HG03135 (cell line): ENCODE data around the gene FAM78B.

Experiments used
- ATAC-seq: cut with Tn5 transposase; IDR thresholded peaks from one replicate; pipeline ENCODE4 v1.9.1; 2021; ENCODE audit warnings: mild to moderate bottlenecking, moderate library complexity; ENCODE audit not compliant: unreplicated experiment

The FAM78B gene, protein sequence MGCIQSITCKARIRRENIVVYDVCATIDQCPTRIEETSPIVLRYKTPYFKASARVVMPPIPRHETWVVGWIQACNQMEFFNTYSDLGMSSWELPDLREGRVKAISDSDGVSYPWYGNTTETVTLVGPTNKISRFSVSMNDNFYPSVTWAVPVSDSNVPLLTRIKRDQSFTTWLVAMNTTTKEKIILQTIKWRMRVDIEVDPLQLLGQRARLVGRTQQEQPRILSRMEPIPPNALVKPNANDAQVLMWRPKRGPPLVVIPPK

DNA sequence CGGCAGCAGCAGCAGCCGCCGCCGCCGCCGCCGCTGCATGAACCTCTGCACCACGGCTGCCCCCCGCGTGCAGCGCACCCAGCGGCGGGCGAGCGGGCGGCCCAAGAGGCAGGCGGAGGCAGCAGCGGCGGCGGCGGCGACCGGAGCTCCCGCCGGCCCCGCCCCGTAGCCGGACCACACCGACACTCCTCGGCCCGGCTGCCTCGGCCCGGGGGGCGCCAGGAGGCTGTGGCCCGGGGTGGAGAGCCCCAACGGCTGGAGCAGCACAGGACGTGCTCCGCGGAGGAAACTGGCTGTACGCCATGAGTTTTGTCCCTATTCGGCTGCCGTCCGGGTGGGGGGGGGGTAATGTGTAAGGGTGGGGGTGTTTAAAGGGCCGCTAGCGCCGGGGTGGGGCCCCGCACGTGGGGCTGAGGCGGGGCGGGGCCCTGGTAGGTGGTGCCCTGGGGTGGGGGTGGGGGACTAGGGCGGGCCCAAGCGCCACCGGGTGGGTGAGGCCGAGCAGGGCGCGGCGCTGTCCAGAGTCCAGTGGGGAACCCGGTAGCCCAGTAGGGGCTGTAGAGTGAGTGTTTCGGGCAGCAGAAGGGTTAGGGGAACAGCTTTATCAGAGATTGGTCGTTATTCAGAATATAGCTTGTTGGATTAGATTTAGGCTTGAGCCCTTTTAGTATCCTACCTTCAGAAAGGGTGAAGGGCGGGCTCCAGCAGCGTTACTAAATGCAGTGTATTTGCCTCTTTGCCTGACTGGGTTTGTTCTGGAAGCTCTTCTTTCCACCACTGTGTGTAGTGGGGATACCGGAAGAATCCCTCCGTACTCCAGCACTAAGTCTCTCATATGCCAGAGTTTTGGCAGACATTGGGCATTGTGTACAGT lies at the start of gene FAM78B:
FAM78B (minus strand) TSS at position 304 of the 874 bp plus-strand sequence. CDS start 753 bp downstream, outside the sequence.
- peak; percentile 49 for ATAC-seq

DNA sequence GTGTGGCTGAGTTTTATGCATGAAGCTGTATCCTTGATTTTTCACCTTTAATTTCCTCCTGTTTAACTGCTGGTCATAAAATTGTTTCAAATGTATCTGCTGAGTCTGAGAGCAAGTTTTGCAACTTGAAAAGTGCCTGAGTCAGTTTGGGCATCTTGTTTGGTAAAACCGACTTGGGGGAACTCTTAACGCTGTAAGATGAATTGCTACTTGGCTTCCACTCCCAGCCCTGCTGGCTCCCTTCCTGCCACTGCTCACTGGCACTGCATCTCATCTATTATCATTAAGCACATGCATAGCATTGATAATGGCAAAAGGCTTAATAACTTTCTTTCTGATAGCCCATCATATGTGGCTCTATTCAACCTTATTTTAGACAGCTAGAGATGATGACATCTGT lies 35.7 kb upstream of the FAM78B start:
- ATAC-seq, result no peak

DNA sequence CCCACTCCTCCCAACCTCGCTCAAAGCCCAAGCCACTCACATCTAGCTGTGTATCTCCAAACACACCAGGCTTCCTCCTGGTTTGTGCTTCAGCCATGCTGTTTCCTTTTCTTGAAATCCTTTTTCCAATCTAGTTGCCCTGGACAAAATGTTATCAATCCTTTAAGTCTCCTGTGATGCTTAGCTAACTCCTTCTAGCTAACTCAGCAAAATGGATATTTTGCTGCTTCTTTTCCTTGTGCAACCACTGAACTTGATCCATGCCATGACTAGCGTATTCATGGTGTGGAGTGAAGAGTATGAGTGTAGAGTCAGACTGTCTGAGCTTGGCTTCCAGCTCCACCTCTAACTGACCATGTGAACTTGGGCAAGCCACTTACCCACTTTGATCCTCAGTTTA lies 33.9 kb upstream of the FAM78B start:
- no peak for ATAC-seq

DNA sequence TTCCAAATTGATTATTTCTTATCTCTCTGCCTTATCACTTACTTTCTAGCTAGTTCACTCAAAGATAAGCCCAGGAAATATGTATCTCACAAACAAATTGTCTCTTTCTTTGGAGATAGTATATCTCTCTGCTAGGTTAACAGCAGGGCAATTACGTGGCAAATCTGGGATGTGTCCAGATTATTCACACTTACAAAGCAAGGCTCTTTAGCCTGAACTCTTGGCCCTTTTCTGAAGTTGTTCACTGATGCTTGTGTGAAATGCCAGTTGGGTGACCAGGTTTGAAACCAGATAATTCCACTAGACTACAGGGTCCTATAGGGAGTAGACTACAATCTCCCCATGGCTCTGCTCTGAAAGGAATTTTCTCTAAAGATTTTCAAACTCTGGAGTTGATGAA lies 30.8 kb upstream of the FAM78B start:
- ATAC-seq, result no peak

DNA sequence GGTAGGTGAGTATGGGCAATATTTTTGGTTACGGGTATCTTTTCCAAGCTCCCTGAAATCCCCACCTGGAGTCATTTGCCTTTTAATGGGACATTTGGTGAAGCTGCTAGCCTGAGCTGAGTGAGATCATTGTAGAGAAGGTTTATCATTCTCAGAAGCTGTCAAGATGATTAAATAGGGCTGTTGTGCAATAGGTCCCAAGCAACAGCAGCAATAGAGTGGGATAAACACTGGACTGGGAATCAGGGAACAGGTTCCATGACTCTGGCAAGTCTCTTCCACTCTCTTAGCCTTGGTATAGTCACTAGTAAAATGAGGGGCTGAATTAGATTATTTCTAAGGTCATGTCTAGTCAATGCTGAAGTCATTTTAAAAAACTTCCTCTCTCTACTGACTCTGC lies 30.3 kb upstream of the FAM78B start:
- no peak for ATAC-seq

DNA sequence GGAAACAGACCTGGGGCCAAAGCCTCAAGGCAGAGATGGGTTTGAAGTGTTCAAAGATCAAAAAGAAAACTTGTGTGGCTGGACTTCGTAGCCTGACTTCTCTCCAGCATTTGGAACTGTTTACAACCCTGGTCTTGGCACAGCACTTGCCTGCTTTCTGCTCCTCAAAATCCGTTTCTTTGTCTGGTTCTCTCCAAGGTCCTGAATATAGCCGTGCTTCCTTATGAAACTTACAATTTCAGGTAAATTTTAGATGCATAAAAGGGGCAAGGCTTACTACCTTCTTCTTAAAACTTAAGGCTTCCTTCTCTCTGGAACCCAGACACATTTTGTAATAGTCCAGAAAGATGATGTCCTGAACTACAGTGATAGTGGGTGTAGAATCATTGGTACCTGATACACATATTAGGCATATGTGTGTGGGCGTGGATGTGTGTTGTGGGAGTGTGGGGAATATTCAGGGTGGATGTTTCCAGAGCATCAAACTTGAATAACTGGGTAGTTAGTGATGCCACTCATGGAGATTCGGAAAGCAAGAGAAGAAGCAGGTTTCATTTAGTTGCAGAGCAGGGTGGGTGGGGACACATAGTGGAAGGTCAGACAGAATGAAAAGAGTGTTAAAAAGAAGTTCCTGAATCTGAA lies 26.4 kb upstream of the FAM78B start:
- no peak for ATAC-seq

DNA sequence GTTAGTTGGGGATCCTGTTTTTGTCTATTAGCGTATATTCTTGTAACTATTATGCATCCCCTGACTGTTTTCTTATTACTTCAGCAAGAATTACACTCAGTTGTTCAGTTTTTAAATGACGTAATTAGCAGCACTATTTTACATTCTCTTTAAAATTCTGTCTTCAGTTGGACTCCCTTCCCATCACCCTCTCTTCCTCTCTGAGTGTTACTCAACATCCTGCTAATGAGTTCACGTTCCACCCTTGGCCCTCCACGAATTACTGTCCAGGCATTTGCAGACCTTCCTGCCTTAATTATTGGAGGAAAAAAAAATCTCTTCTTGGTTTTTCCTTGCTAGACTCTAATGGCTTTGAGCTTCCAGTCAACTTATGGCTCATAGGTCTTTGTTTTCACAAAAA lies 23.6 kb upstream of the FAM78B start:
- ATAC-seq, result no peak

DNA sequence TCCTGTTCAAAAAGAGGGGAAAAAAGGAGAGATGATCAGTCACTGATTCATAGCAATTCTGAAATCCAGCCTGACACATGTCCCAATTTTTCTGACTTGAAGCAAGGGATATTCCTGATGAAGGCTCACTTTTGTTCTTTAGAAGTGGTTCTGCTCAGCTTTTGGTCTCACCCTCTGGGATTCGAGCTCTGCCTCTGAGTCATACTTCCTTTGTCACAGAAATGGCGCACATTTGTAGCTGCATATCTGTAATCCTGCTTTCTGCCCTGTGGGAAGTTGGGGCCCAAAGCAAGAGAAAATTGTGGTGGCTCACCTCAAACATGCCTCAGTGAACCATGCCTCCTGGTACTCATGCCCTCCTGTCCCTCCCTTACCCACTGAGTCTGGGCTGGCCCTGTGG lies 22.3 kb upstream of the FAM78B start:
- ATAC-seq, result no peak

DNA sequence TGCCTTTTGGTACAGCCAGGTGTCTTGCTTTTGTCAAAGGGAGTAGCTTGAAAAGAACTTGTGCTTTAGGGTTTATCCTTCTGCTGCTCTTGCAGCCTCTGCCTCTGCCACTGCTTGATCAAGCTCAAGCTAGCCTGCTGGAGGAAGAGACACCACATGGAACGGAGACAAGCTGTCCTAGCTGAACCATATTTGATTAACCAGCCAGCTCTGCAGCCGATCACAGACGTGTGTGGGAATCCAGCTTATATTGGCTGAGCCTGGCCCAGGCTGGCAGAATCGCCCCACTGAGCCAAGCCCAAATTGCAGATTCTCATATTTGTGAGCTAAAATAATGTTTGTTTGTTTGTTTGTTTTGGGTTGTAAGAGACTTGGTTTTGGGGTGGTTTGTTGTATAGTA lies 18.7 kb upstream of the FAM78B start:
- ATAC-seq, result no peak

DNA sequence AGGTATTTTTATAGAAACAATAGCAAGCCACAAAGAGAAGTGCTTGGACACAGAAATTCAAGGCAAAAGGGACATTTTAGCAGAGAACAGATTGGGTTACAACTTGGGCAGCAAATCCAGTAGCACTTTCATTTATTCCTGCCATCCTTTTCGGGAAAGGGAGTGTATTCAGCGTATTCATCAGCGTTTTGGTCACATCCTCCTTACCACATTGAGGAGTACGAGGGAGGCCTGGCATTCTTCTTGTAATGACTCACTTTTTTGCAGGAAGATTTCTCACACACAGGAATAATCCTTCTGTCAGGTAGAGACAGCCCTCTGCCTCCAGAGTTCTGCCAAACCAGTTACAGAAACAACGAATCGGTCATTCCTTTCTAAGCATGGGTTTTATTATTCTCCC lies 18.1 kb upstream of the FAM78B start:
- ATAC-seq, result no peak

DNA sequence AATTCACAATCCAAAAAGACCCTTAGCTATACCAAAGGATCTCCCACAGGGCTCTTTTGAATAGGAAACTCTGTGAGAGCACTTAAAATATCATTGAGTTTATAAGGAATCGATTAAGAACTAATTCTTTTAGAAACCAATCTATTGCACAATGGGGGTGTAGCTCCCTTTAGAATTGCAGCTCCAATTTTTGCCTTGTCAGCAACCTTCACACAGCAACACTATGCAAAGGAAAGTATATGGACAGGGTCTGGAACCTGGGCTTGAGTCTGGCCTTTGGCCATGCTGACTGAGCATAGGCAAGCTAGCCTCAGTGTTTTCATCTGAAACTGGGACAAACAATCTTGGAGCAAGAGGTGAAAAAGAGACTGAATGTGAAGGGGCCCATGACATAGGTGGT lies 17.2 kb upstream of the FAM78B start:
- no peak for ATAC-seq

DNA sequence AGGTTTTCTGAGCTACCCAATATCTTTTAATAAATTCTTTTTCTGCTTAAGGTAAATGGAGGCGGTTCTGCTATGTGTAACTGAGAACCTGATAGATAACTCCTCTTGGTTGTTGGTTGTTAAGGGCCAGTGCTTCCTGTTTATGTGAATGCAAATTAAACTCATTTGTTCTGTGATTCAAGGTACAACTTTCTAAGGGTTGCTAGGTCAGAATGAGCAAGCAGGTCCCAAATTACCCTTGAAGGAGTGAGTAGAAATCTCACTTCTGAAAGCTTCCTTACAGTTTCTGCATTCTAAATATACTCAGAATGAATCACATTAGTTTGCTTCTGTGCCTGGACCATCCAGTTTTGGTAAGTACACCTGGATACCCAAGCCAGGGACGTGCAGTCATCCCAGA lies 15.5 kb upstream of the FAM78B start:
- peak; percentile 58 for ATAC-seq

DNA sequence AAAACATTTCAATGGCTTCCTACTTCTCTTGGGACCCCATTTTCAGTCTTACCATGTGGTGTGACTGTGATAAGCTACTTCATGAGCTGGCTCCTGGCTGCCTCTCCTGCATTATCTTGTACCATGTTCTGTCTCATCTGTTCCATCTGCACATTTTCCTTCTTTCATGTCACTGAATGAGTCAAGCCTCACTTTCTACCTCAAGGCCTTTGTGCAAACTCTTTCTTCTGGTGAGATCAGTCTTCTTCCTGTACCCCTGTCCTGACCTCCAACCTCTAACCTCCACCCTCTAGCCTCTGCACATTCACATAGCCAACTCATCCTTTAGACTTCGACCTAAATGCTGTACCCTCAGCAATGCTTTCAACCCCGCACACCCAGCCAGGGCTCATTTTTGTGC lies 9.6 kb upstream of the FAM78B start:
- ATAC-seq, result no peak

DNA sequence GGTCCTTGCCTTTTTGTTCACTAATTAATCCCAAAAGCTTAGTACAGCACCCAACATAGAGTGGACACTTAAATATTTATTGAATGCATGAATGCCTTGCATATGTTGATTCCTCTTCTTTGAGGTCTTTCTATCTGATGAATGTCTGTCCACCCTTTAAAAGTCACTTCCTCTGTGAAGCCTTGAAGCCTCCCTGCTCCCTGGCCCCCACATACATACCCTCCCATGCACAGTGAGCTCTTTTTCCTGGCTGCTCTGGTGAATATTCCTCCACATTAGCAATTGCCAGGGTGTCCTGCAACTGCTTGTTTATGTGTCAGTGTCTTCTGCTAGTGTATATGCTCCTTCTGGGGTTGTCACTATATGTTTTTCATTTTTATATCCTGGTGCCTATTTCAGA lies 8.2 kb upstream of the FAM78B start:
- no peak for ATAC-seq

DNA sequence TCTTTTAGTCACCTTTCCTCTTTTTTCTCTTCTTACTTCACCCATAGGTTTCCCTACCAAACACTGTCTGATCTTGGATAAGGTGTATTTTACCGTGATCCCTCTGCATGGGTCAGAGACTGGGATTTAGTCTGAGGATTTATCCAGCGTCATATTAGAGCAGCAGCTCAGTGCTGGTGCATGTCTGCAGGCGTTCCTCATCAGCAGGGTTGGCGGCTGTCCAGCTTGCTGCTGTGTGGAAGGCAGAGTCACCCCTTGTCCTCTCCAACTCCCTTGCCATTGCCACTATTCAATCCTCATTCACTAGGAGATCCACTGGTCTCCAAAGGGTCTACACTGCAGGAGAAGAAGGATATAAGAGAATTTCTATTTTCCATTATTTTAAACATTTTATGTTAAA lies 7.3 kb upstream of the FAM78B start:
- ATAC-seq, result no peak

DNA sequence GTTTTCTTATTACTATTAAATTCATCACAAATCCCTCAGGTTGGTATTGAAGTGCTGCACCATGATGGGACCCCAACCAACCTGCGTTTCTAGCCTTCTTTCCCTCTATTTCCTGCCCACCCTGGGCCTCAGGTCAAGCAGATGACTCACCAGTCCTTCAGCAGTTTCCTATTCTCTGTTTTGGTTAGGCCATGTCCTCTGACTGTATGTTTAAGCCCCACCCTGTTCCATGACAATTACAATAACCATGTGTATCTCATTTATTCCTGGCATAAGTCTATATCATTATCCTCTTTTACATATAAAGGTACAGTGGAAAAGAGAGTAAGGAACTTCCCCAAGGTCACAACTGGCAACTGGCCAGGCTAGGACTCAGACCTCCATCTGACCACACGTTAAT lies 5.3 kb upstream of the FAM78B start:
- ATAC-seq, result no peak

DNA sequence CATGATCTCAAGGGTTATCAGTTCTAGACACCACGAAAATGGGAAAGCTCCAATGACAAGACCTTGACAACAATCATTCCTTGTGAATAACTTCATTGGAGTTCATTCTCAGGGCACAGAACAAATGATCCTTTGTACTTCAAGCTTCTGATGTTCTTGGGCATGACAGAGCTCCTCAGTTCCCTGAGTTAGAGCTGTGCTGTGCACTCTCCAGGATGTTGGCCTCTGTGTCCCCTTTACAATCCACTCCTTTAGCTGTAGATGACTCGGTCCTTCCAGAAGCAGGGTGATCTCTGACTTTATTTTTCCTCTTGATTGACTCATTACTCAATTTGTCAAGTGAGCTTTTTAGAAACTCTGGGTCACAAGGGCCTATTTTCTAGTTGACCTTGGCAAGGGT lies 3.9 kb upstream of the FAM78B start:
- no peak for ATAC-seq

DNA sequence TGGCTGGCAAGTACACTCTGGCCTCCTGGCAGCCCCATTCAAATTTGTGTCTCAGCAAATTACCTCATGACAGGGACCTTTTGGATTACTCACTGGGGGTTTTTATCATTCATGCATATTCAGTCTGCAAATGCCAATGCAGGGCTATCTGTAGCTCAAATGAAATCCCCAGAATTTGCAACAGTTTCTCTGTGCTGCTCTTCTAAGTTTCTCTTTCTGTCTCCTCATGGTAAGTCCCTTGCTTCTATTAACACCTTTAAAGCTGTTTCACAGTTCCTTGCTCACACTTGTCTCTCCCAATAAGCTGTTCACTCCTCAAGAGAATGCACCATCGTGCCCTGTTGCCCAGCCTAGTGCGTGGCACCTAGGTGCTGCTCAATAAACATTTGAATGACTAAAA lies 3.3 kb upstream of the FAM78B start:
- ATAC-seq, result peak; percentile 44

DNA sequence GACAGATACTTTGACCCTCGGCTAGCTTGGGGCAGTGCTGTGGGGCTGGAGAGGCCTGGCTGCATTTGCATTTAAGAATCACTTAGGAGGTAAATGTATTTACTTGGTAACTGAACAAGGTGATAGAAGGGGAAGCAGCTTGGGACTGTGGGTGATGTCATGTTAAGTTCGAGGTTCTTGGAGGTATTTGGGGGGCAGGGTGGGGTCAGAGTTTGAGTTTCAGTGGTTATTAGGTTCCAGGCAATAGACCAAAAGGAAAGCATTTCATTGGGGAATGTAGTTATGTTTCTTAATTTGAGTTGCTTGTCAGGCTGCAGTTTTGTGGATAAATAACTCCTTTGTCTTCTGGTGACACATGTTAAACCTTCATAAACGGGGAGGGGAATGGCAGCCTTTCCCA lies 2.4 kb upstream of the FAM78B start:
- no peak for ATAC-seq

DNA sequence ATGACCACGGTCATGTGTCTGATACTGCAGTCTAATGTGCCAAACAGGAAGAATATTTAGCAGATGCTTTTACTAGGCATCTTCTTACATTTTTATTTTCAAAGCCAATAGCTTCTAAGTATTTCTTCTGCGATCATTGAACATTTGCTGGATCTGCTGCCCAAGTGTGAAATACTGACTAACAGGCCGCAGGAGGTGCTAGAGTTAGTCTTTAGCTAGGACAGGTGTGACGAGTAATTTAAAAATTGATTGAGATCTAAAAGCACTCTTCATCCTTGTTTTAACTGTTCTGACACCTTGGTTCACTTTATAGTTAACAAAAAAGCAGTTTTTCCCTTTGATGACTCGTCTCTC lies 748 bp upstream of the FAM78B start:
- no peak for ATAC-seq

DNA sequence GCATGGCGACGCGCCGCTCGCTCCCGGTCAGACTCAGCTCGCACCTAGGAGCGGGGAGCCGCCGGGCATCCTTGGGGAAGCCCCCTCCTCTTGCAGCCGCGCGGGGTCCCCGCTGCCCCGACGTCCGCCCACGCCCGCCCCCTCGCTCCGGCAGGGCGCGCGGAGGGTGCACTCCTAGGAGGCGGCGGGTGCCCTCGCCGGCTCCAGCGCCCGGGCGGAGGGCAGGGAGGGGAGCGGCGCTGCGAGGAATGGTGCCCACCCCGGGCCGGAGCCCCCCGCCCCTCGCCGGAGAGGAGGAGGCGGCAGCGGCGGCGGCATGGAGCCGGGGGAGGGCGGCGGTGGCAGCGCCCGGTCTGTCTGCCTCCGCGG lies 488 bp downstream of the FAM78B start:
- ATAC-seq, result peak; percentile 2

DNA sequence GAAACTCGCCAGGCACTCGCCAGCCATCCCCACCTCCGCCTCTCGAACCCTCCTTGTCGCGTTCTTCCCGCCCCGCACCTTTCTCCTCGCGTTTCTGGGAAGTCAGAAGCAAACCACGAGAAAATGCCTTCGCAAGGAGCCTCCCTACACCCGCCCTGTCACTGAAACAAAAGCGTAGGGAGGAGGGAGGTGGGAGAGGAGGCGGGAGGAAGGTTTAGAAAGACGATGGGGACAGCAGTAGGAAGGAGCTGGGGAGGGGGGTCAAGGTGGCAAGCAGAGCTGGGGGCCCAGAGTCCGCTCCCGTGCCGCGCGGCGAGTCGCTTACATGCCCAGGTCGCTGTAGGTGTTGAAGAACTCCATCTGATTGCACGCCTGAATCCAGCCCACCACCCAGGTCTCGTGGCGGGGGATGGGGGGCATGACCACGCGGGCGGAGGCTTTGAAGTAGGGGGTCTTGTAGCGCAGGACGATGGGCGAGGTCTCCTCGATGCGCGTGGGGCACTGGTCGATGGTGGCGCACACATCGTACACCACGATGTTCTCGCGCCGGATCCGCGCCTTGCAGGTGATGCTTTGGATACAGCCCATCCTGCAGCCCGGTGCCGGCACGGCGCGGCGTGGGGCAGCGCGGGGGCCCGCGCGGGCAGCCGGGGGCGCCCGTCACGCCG lies 1.0 kb downstream of the FAM78B start:
- no peak for ATAC-seq
